ENCODE results near the gene TREML1.
A peak's percentile ranks its signal among the peaks of the same experiment; 100 is the strongest.

The TREML1 gene

DNA sequence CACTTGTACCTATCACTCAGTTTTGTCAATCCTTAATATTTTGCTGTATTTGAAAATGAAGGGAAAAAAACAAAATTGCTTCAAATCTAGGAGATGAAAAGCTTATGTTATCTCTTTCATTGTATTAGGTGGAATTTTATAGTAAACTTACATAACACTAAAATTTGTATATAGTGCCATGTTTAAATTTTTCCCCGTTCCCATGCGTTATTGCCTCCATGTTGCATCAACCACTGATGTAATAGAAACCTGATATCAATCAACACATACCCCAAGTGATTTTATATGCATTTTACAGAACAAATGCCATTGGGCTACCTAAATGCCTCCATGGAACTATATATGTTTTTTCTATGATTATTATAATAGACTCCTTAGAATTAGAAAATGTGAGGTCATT, 23.5 kb upstream of the TREML1 start:
- no peak for DNase-seq

DNA sequence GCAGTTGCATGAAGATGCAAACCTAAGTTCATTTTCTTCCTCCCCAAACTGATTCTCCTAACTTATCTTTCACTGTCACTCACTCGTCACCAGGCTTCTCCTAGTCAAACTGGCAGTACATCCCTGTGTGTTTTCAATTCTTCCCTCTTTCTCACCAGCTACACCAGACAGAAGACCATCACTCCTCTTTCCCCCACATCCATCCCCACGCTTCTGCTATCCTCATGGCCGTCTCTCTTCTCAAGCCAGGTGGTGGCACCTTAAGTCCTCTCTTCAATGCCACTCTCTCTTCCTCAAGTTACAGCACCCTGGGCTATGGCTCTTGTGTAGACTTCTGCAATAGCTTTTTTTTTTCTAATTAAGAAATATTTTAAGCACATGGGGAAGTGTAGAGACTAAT, 23.1 kb upstream of the TREML1 start:
- no peak for DNase-seq

DNA sequence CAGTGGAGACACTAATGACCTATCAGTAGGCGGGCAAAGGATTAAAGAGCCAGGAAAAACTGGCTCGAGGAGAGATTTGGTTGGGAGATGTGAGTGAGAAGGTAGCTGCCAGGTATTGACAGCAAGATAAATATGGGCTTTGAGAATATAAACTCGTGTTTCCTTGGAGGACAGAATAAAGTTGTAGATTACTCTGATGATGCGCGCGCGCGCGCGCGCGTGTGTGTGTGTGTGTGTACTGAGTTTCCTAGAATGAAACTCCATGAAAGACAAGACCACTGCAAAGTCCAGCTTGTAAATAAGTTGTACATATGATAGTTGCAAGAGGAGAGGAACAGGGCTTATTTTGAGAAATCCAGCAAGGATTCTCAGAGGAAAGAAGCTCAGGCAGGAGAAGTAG, 22.0 kb upstream of the TREML1 start:
- DNase-seq, result no peak

DNA sequence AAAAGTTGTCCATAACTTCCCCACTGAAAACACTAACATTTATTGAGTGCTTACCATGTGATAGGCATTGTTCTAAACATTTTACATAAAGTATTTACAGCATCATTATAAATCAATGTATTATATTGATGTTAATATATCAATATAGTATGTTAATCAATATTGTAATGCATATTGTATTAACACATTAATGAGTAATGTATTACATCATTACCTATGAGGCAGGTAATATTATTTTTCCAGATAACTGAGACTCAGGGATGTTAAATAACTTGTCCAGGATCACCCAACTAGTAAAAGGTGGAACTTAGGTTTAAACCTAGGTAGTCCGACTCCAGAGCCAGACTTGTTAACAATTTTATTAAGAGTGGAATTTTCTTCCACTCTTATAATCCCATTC, 20.9 kb upstream of the TREML1 start:
- DNase-seq, result no peak

DNA sequence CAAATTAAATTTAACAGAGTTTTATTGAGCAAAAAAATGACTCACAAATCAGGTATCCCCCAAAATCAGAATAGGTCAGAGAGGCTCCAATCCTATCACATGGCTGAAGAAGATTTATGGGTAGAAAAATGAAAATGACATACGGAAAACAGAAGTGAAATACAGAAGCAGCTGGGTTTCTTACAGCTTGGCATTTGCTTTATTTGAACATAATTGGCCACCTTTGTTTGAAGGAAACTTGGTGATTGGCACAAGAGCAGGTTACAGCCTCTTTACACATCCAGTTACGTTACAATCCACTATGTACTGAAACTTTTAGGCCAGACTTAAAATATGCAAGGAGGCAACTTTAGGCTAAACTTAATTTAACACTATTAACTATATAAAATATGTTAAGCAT, 20.5 kb upstream of the TREML1 start:
- DNase-seq, result no peak

DNA sequence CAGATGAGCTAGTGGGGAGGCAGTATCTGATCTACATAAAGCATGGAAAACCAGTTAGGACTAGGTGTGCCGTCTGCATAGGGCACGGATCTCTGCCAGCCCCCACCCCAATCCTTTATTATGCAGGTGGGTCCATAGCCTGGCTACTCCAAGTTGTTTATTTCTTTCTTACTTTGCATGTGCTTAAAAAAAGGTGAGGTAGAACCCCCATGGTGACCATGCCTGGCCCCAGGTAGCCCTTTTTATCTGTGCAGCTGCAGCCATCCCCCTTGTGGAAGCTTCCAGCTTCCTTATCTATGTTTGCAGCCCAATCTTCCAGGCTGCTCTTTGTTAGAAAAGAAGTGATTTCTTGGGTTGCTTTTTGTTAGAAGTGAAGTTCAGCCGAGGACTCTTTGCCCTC, 17.8 kb upstream of the TREML1 start:
- DNase-seq, result no peak

DNA sequence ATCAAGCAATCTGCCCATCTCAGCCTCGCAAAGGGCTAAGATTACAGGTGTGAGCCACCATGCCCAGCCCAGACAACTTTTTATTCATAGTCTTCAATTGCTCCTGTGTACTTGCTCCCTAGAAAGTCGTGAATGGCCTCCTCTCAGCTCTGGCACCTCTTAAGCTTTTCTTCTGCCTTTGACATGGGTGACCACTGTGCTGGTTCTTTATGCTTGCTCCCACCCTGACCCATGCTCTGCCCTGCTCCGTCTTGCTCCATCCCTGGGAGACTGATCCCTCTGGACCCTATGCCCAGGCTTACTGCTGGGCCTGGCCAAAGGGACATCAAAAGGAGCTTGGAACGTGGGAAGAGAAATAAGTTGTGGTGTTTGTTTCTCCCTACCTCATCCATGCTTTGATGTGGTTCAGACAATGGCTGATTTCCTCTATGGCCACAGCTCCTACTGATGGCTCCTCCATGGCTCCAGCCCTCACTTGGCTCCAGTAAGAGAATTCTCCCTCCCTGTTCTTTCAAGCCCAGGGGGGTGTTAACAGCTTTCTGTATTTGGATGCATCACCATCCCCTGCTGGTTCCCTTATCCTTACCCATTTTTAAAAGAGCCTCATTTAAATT, 16.5 kb upstream of the TREML1 start:
- DNase-seq, result no peak

DNA sequence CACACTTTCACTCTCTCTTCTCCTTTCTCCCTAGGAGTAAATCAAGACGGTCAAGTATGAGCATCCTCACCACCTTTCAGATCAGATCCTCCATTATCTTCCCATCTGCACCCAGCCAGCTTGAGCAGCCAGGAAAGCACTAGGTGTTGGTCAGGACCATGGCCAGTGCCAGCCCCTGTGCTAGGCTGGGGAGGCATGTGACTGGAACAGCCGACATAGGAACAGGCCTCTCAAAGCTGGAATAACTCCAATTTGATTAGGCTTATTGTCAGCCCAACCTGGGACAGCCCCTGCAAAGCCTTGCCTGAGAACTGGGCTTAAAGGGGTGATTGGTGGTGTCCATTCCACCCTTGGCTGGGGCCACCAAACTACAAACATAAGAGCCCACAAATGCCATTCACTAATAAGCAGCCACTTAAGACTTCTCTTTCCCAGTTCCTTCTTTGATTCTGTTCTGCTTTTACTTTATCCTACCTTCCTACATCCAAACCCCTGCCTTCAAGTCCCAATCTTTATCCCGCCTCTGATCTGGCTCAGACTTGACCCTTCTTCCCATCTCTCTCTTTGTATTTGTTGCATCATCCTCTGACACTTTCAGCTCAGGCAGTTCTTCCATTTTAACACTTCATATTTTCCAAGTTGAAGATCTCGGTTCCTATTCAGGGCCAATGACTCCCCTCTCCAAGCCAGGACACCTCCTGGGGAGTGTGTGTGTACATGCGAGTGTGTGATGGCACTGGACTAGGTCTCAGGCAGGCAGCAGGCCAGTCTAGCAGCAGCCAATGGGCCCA, 13.2 kb upstream of the TREML1 start:
- DNase-seq, result peak; percentile 20

DNA sequence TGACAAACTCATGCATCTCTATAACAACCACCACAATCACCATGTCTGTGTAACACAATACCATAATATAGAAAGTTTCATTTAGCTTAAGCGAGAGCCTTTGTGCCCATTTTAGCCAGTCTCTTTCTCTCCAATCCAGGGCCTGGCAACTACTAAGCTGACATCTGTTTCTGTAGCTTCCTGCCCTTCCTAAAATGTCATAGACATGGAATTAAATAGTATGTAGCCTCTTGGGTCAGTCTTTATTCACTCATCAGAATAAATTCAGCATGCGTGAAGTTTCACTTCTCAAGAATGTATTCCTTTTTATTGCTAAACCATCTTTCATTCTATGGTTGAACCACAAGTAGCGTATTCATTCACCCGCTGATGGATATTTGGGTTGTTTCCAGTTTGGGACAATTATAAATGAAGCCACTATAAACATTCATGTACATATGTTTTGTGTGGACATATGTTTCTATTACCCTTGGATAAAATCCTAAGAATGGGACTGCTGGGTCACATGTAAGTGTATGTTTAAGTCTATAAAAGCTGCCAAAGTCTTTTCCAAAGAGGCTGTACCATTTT, 10.5 kb upstream of the TREML1 start:
- peak; percentile 21 for DNase-seq

DNA sequence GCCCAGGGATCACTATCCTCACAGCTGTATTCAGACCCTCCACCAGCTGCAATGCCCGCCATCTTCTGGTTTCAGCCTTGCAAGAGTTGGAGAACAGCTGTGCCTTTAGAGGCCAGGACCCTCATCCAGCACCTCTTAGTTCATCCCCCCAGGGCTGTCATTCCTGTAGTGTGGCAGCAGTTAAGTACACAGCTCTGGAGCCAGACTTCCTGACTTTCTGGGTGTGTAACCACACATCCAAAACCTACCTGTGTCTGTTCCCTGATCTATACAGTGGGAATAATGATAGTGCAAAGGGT, 9.2 kb upstream of the TREML1 start:
- no peak for DNase-seq

DNA sequence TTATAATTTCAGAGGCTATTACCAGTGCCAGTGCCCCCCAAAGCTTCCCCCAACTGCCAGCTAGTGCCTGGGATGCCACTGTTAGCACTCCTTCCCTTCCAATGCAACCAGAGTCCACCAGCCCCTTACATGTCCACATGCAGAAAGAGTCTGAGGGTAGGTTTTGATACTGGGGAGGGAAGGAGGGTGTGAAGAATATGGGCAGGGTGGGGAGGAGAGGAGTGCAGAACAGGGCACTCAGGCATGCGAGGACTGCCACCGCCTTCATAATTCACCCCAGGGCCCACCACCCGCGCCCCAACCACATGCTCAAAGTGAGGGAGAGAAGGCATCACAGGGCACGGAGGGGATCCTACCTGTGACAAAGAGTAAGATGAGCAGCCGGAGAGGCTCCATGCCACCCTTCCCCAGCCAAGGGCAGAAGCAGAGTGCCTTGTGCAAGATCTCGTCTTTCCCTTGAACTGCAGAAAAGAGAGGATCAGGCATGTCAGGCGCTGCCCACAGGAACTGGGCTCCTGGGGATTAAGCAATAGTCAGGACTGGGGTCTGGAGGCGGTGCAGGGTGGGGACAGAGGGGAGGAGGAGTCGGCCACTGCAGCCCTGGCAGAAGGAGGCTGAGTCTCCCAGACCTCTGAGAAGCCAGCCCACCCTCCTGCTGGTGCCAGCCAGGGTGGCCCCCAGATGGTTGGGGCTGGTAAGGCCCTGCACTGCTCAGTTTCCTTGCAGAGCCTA, 8.7 kb upstream of the TREML1 start, which contains the start of gene TREM2:
TSS of gene TREM2 (minus strand) at position 430 of the 732 bp plus-strand sequence. CDS start at position 396, 34 bp downstream.
- DNase-seq, result no peak

DNA sequence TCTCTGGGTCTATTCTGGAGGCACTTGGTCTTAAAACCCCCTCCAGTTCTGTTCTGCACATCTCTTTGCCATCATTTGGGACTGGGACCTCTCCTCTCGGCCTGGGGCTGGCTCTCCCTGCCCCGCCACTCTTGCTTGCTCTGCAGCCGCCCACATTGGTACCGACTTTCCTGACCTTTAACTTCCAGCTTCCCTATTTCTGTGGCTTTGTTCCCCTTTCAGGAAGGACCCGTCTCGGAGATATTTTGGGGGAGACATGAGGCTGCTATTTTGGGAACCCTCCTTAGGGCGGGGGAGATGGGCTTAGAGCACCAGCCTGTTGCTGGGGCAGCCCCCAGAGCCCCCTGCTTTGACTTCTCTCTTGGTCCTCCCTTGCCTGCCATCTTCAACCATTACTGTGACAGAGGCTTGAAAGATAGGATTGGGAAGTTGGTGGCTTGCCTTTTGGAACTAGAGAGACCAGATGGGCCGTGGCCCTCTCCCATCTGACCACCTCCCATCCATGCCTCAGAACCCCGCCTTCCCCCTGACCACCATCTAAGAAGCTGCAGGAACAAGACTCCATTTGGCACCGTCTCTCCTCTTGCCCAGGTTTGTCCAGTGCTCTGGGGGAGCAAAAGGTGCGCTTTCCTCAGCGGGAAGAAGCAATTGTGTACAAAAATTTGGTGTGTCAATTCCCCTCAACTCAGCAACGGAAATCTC, 7.9 kb upstream of the TREML1 start:
- no peak for DNase-seq

DNA sequence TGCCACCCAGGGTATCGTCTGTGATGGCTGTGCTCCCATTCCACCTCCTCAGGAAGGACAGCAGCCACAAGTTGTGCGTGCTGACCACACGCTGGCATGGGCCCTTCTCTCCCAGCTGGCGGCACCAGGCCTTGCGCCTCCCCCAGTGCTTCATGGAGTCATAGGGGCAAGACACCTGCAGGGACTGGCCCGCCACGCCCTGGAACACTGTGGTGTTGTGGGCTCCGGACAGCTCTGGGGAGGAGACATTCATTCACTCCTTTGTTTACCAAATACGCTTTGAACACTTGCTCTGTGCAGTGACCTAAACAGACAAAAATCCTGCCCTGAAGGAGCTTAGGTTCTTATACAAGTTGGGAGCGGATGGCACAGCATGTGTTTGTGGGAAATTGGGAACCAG, 7.2 kb upstream of the TREML1 start:
- DNase-seq, result no peak

DNA sequence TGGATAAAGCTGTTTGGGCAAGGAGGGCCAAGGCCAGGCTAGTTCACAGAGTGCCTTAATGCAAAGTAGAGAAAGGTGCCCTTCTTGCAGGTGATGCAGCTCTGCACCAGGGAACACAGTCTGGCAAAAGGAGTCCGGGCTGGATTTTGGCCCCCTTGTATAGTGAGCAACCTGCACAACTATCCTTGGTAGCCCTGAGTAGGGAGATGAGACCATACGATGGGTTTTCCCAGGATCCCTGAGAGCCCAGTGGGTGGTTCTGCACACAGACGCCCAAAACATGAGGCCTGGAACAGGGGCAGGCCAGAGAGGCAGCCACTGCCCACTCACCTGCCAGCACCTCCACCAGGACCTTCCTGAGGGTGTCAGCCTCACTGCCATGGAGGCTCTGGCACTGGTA, 6.8 kb upstream of the TREML1 start:
- DNase-seq, result no peak

DNA sequence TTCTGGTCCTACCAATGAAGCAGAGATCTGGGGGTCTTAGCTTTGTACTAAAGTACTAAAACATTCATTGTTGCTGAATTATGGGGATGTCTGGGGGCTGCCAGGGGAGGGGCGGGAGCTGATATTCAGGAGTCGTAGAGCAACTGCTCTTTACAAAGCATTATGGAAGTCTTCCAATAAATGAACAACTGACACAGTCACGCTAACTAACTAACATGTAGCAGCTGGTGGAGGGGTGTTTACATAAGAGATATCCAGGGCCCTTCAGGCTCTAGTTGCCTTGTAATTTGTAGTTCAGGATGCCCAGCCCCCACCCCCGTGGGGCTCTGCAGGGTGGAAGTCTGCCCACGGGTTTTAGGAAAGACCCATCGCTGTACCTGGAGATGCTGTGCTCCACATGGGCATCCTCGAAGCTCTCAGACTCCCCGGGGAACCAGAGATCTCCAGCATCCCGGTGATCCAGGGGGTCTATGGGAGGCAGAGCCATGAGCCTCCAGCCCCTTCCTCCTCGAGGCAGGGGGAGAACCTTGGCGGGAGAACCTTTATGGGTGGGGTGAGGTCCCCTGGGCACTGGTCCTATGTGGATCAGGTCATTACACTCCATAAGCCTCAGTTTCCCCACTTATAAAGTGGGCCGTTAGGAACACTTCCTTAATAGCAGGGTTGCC, 5.4 kb upstream of the TREML1 start:
- no peak for DNase-seq

DNA sequence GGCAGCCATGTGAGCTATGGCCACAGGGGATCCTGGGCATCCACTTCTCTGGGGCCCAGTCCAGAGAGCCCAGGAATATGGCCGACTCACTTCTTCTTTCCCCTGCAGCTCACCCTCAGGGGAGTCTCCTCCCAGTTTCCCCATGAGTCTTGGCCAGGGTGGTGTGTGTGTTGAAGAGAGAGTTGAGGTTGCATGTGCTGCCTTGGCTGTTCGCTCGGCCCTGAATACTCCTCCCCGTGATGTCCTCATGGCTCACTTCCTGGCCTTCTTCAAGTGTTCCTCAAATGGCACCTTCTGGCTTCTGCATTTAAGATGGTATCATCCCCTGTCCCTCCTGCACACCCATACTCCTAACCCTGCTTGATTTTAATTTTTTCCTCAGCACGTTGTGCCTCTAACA, 3.2 kb upstream of the TREML1 start:
- DNase-seq, result no peak

DNA sequence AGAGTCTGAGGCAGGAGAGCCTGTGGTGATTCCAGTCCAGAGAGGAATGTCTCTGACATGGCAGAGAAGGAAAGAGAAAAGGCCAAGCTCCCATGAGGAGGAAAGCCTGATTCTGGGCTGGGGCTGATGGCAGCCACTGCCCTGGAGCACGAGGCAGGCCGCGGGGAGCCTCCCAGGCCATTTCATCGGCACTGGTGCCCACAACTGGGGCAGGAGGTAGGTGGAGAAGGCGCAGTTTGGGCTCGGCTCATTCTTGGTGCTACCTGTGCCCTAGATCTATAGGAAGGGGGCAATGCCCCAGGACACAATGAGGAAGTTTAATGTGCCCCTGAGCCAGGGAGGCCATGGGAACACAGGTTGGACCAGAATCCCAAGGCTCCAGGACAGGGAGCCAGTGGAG, 2.6 kb upstream of the TREML1 start:
- no peak for DNase-seq

DNA sequence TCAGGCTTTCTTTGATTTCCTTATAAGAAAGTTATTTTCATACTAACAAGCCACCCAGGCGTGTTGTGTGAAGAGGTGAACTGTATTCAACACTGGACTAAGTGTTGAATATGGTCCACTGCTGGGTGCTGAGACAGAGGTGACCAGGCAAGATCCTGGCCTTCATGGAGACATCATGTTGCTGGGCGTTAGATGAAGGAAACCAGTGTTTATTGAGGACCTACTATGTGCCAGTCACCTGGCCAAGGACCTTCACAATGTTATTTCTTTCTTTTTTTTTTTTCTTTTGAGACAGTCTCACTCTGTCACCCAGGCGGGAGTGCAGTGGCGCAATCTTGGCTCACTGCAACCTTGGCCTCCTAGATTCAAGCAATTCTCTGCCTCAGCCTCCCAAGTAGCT, 1.9 kb upstream of the TREML1 start:
- DNase-seq, result no peak

DNA sequence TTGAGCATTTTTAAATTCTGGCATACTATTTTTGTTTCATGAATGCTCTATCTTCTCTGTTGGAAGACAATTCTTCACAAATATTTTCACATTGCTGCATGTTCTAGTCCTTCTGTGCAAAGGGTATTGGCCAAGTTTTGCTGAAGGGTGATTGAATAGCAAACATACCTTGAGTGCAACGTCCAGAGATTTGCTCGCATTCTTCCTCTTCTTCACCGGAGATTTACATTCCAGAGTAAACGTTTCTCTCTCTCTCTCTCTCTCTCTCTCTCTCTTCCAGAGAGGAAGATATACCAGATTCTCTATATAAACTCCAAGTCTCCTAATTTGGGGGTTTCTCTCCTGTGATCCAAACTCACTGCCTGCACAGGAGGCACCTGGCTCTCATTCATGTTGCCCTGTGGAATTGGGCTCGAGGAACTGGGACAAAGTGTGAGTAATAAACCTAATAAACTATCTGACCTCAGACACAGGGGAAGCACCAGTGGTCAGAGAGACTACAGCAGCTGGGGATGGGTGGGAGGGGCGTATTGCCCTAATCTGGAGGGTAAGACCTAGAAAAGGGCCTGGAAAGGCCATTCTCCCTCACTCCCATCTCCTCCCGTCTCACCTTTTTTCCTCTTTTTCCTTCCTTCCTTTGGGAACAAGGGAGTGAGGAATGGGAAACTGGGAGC, 1.1 kb upstream of the TREML1 start:
- no peak for DNase-seq

DNA sequence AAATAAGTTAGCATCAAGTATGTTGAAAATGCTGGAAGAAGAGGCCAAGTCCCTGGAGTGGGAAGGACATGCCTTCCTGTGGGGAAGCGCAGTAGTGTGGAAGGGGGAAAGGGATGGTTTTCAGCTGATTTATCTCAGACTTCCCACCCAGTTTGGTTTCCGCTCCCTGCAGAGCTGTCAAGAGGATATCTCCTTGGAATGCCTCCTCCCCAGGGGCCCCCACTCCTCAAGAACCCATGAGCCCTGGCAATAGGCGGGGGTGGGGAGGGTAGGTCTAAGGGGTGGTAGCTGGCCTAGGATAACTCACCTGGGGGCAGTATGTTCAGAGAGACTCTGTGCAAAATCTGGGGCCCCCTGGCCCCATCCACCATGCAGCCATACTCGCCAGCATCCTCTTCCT, 696 bp downstream of the TREML1 start:
- no peak for DNase-seq

DNA sequence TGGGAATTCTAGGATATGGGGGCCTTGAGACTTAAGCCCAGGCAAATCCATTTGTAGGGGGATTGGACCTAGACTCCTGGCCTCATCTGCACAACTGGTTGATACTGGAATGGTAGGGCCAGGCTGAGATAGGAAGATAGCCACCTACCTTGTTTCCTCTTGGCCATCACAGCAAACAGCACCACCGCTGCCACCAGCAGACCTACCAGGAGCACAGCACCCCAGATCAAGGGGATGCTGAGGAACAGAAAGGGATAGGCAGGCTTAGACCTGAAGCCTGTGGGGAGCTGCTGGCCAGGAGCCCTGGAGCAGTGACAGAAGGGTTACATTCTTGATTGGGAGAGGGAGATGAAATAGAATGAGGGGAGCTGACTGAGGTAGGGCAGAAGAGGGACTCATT, 3.5 kb downstream of the TREML1 start:
- DNase-seq, result no peak

DNA sequence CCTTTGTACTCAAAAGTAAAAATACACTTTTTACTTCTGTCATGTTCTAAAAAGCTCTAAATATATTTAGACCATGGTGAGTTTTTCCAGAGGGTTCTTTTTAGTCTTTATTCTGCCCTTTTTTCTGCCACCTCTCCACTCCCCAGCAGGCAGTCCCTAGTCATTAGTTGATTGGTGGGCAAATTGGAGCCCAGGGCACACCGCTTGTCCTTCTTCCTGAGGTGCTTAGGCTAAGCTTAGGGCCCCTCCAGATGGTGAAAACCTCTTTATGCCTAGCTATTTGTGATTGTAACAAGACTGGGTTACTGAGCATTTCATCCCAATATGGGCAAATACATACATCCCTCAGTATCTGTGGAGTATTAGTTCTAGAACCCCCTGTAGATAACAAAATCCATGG, 6.2 kb downstream of the TREML1 start:
- DNase-seq, result no peak

All from fibroblast of skin of abdomen (primary cell).